Astrocyte (in vitro differentiated cells and primary cell): ENCODE results near the gene PTPRT. TPM values are rescaled to one million over a fixed set of nuclear protein-coding genes. Genes with fewer than 3 reads are reported as not detected.

Experiments used
- DNase-seq: peaks from one replicate; pipeline ENCODE4 v3.0.0-alpha.2; 2010; ENCODE audit warnings: low read depth
- FAIRE-seq: peaks from 2 replicates; lab custom pipeline; 2011; peaks lifted over from hg19 to GRCh38; lab: Jason Lieb, UNC
- H2AFZ ChIP-seq: 2 replicates; pipeline ENCODE4 v1.6.0; 2012; ENCODE audit warnings: low read depth, low read length, inconsistent platforms
- H3K27ac ChIP-seq: 2 replicates; pipeline ENCODE4 v1.5.1; 2011; ENCODE audit warnings: low read depth, low read length, inconsistent platforms
- H3K27me3 ChIP-seq: 2 replicates; pipeline ENCODE4 v1.6.0; 2011; ENCODE audit warnings: low read length, inconsistent platforms; ENCODE audit not compliant: insufficient read depth
- H3K36me3 ChIP-seq: 2 replicates; pipeline ENCODE4 v1.5.1; 2011; ENCODE audit warnings: low read length, inconsistent platforms; ENCODE audit not compliant: insufficient read depth
- H3K4me1 ChIP-seq: 2 replicates; pipeline ENCODE4 v1.5.1; 2011; ENCODE audit warnings: low read length, inconsistent platforms; ENCODE audit not compliant: insufficient read depth
- H3K4me2 ChIP-seq: 2 replicates; pipeline ENCODE4 v1.6.0; 2012; ENCODE audit warnings: low read length, inconsistent platforms
- H3K4me3 ChIP-seq: 2 replicates; pipeline ENCODE4 v1.5.1; 2011; ENCODE audit warnings: low read depth, mild to moderate bottlenecking, low read length, inconsistent platforms; ENCODE audit not compliant: insufficient read depth
- H3K79me2 ChIP-seq: 2 replicates; pipeline ENCODE4 v1.6.0; 2012; ENCODE audit warnings: mild to moderate bottlenecking, low read length, inconsistent platforms; ENCODE audit not compliant: insufficient read depth
- H3K9ac ChIP-seq: 2 replicates; pipeline ENCODE4 v1.6.0; 2012; ENCODE audit warnings: mild to moderate bottlenecking, low read length, inconsistent platforms
- H3K9me3 ChIP-seq: 2 replicates; pipeline ENCODE4 v1.5.1; 2012; ENCODE audit warnings: low read depth, mild to moderate bottlenecking, low read length, inconsistent platforms; ENCODE audit not compliant: insufficient read depth
- H4K20me1 ChIP-seq: 2 replicates; pipeline ENCODE4 v1.6.0; 2012; ENCODE audit warnings: low read length, inconsistent platforms; ENCODE audit not compliant: insufficient read depth
- H3K27ac Mint-ChIP-seq: one replicate; pipeline ENCODE4 v1.8.0; 2021; ENCODE audit warnings: mild to moderate bottlenecking, mixed read lengths; ENCODE audit not compliant: unreplicated experiment
- H3K27me3 Mint-ChIP-seq: one replicate; pipeline ENCODE4 v1.8.0; 2021; ENCODE audit warnings: low read depth, mixed read lengths; ENCODE audit not compliant: unreplicated experiment
- H3K36me3 Mint-ChIP-seq: one replicate; pipeline ENCODE4 v1.8.0; 2021; ENCODE audit warnings: low read depth, mixed read lengths; ENCODE audit not compliant: unreplicated experiment
- H3K4me1 Mint-ChIP-seq: one replicate; pipeline ENCODE4 v1.8.0; 2021; ENCODE audit warnings: low read depth, mixed read lengths; ENCODE audit not compliant: unreplicated experiment
- H3K4me3 Mint-ChIP-seq: one replicate; pipeline ENCODE4 v1.8.0; 2021; ENCODE audit warnings: mild to moderate bottlenecking, moderate library complexity, mixed read lengths; ENCODE audit not compliant: unreplicated experiment
- H3K9me3 Mint-ChIP-seq: one replicate; pipeline ENCODE4 v1.8.0; 2021; ENCODE audit warnings: mild to moderate bottlenecking, mixed read lengths; ENCODE audit not compliant: unreplicated experiment
- CTCF ChIP-seq: IDR thresholded peaks from 2 replicates; pipeline ENCODE4 v1.5.1; 2011; ENCODE audit warnings: low read depth, mild to moderate bottlenecking, inconsistent platforms, low read length, moderate library complexity; ENCODE audit not compliant: insufficient read depth
- EZH2 ChIP-seq: IDR thresholded peaks from 2 replicates; pipeline ENCODE4 v1.6.1; 2012; ENCODE audit warnings: mild to moderate bottlenecking, low read length, inconsistent platforms; ENCODE audit not compliant: insufficient read depth
- total RNA-seq: library from RNA; stranded (reverse); gene quantifications from 2 replicates; pipeline ENCODE4 v1.2.1, GENCODE V29; 2021

The PTPRT gene
- total RNA-seq, 1 donor from 2014 or later: 0.25 TPM

- FAIRE-seq (no peak), DNase-seq (no peak)
- Mint-ChIP-seq H3K4me1 (no peaks in the 10 kb centered on the region), H3K27ac (no peak overlapping the region), H3K27me3 (peaks cover 31% of the 10 kb centered on the region), H3K9me3 (peaks cover 2% of the 10 kb centered on the region), H3K4me3 (no peak overlapping the region), H3K36me3 (no peaks in the 10 kb centered on the region)
- no peak overlapping the region for H2AFZ ChIP-seq
- no peaks in the 10 kb centered on the region for H4K20me1 ChIP-seq
- no peaks in the 10 kb centered on the region for H3K36me3 ChIP-seq
- no peak overlapping the region for H3K4me2 ChIP-seq
- H3K9me3 ChIP-seq: no peaks in the 10 kb centered on the region
- no peaks in the 10 kb centered on the region for H3K79me2 ChIP-seq
- no peak overlapping the region for H3K27ac ChIP-seq
- no peaks in the 10 kb centered on the region for H3K4me1 ChIP-seq
- peaks cover 9% of the 10 kb centered on the region for H3K27me3 ChIP-seq
- no peak overlapping the region for H3K9ac ChIP-seq
- H3K4me3 ChIP-seq: no peak overlapping the region
- no peak for TF ChIP-seq CTCF
- no peak for TF ChIP-seq EZH2
Observed at GRCh38 chr20:43193443-43193842, 3.7 kb upstream of the PTPRT start.

GRCh38 chr20:43191946-43192863 lies 2.5 kb upstream of the PTPRT start:
- DNase-seq: no peak
- H3K4me1 ChIP-seq: no peaks in the 10 kb centered on the region
- no peak overlapping the region for H3K9ac ChIP-seq
- Mint-ChIP-seq H3K36me3 (no peaks in the 10 kb centered on the region), H3K4me1 (no peaks in the 10 kb centered on the region), H3K27me3 (peaks cover 39% of the 10 kb centered on the region), H3K27ac (no peak overlapping the region), H3K9me3 (peaks cover 6% of the 10 kb centered on the region), H3K4me3 (no peak overlapping the region)
- H3K4me3 ChIP-seq: no peak overlapping the region
- H2AFZ ChIP-seq: no peak overlapping the region
- no peak overlapping the region for H3K4me2 ChIP-seq
- no peak for FAIRE-seq
- H3K79me2 ChIP-seq: no peaks in the 10 kb centered on the region
- H3K27me3 ChIP-seq: peaks cover 14% of the 10 kb centered on the region
- no peak overlapping the region for H3K27ac ChIP-seq
- no peak for TF ChIP-seq EZH2
- peak; percentile 15 for TF ChIP-seq CTCF
- H4K20me1 ChIP-seq: no peaks in the 10 kb centered on the region
- H3K36me3 ChIP-seq: no peaks in the 10 kb centered on the region
- no peaks in the 10 kb centered on the region for H3K9me3 ChIP-seq

GRCh38 chr20:43191143-43191542 lies 1.4 kb upstream of the PTPRT start:
- Histone ChIP-seq H4K20me1 (no peaks in the 10 kb centered on the region), H3K36me3 (no peaks in the 10 kb centered on the region), H3K27ac (no peak overlapping the region), H3K9ac (no peak overlapping the region), H3K4me3 (no peak overlapping the region), H3K4me2 (no peak overlapping the region), H3K9me3 (no peaks in the 10 kb centered on the region), H2AFZ (no peak overlapping the region), H3K79me2 (no peaks in the 10 kb centered on the region), H3K4me1 (no peaks in the 10 kb centered on the region), H3K27me3 (peaks cover 14% of the 10 kb centered on the region)
- FAIRE-seq (no peak), DNase-seq (no peak)
- no peak overlapping the region for H3K27ac Mint-ChIP-seq
- H3K4me3 Mint-ChIP-seq: no peak overlapping the region
- TF ChIP-seq EZH2 (no peak), CTCF (no peak)
- no peaks in the 10 kb centered on the region for H3K4me1 Mint-ChIP-seq
- H3K36me3 Mint-ChIP-seq: no peaks in the 10 kb centered on the region
- H3K27me3 Mint-ChIP-seq: peaks cover 39% of the 10 kb centered on the region
- peaks cover 4% of the 10 kb centered on the region for H3K9me3 Mint-ChIP-seq
